Fibroblast of upper back skin (primary cell): ENCODE data around the gene TNC.

Experiments used
- DNase-seq: peaks from one replicate; pipeline ENCODE4 v3.0.0-alpha.2; 2013

Gene TNC

DNA sequence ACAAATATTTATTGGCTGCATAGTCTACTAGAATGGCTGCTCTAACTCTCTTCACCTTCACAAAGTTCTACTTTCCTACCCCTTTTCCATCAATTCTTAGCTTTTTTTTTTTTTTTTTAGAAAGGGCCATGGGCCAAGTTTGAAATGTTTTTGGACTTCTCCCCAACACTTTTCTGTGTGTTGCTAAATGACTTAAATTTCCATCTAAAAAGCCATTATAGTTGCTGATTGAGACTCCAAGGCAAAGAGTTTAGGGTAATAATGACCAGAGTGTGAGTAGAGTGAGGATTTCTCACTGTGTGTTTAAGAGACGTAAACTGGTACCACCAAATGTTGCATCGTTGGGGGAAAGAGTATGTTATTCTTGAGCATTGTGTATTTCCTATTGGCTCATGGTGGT is 24.4 kb downstream of the TNC start:
- DNase-seq: no peak

DNA sequence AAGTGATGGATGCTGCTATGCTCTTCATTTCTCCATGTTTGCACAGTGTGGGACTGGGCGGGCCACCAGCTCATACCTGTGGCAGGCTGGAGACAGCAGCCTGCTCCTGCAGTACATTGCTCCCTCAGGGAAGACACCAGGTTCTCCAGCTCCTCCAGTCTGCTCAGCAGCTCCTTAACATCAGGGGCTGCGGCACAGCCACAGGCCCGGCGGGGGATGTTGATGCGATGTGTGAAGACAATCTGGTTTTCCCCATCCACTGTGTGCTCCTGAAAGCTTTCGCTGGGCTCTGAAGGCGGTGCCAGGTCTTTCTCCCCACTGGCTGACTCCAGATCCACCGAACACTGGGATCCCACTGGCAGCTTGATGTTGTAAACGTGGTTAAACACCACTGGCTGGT is 27.5 kb downstream of the TNC start:
- no peak for DNase-seq

DNA sequence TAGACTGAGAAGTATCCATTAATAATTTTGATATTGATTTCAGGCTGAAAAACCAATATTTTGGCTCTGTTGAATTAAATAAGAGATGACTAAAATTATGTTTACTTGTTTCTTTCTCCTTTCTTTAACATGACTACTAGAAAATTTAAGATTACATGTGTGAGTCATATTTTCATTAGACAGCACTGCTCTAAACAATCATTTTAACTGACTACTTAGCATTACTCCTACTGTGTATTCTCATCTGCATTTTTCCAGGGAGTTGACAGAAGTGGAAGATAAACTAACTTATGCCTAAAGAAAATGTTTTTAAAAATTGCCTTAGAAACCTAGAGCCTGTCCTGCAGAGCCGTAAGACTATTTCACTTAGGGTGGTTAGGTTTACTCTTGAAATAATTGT is 29.1 kb downstream of the TNC start:
- DNase-seq: no peak

DNA sequence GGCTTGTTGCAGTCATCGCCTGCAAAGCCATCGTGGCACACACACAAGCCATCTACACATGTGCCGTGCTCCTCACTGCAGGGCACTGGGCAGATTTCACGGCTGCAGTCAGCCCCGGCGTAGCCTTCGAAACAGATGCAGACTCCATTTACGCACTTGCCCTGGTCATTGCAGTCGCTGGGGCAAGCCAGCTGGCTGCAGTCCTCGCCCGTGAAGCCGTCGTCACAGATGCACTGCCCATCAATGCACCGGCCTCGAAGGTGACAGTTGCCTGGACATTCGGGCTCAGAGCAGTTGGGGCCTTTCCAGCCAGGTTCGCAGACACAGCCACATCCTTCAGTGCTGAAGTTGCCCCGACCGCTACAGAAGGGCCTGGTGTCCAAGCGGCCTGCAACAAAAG is 31.1 kb downstream of the TNC start:
- DNase-seq: no peak

GRCh38 chr9:115086461-115086860 is 31.5 kb downstream of the TNC start:
- no peak for DNase-seq

DNA sequence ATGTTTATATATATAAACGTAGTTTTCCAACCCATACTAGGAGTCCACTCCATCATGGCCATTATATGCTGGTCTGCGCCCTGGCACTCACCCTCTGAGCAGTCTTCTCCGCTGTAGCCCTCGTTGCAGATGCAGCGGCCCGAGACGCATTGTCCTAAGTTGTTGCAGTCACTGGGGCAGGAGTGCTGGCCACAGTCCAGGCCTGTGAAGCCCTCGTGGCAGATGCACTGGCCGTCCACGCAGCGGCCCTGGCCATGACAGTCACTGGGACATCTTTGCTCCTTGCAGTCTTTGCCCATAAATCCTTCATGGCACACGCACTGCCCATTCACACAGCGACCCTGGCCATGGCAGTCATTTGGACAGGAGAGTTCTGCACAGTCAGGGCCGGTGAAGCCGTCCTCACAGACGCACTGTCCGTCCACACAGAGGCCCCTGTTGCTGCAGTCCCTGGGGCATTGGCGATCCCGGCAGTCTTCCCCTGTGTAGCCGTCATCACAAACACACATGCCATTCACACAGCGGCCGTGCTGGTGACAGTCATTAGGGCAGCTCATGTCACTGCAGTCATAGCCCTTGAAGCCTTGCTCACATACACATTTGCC is 32.1 kb downstream of the TNC start:
- DNase-seq: no peak

DNA sequence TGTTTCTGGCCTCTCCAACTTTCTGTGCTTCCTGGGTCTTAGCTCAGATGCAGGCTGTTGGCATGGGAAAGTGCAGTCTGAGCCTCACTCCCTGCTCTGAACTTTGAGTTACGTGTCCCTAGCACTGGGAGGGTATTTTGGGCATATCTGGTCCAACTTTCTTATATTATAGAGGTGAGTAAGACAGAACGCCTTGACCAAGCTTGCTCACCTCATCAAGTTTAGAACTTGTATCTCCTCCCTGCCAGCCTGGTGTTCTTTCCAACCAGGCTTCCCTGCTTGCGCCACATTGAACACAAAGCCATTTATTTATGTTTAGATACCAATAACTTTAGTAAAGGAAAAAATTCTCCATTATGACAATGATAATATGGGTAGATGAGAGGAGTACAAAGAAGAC is 33.2 kb downstream of the TNC start:
- no peak for DNase-seq

- DNase-seq: no peak
Measured at GRCh38 chr9:115084157-115084556, 33.8 kb downstream of the TNC start.

DNA sequence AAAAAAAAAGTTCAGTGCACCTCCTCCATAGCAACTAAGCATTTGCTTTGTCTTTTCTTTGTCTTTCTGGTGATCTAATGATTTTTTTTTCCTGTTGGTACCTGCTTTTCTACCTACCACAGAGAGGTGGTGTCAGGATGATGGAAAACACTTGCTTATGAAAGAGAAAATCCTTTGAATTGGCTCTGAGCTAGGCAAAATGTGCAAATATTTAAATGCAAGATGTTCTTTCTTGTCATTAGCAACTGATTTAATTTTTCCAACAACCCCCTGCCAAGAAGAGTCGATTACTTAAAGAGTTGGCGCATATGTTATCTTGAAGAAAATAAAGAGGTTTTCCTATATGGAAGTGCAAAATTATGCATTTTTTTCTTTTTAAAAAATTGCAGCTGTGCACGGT is 37.7 kb downstream of the TNC start:
- DNase-seq: no peak

- no peak for DNase-seq
Measured at GRCh38 chr9:115079156-115079555, 38.8 kb downstream of the TNC start.

DNA sequence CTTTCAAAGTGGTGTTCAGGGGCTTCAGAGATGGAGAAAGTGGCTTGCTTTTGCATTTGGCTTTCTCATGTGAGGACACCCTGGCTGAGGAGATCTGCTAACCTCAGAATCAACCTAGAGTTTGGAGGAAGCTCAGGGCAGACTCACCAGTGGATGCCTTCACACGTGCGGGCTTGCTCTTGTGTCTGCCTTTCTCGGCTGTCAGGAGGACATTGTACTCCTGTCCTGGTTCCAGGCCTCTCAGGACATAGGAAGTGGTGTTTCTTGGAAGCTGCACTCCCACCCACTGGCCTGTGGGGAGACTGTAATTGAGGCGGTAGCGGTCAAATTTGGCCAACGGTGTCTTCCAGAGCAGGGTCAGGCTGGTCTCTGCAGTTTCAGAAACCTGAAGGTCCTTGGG is 44.5 kb downstream of the TNC start:
- no peak for DNase-seq

DNA sequence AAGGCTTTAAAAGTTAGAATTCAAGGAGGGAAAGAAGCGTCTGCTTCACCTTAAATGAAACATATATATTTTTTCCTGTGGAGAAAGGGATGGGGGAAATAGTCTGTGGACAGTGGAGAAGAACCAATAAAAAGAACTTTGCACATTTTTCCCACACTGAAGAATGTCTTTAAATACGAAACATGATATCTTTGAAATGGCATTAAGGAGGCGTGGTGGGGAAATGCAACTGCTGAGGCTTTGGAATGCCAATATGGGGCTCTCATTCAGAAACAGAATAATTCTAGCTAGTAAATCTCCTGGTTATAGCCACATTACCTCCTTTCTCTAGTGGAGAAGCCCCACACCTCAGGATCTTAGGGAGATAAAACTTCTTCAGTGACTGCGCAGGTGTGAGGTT is 46.8 kb downstream of the TNC start:
- DNase-seq: no peak

GRCh38 chr9:115069771-115070170 is 48.2 kb downstream of the TNC start:
- no peak for DNase-seq

DNA sequence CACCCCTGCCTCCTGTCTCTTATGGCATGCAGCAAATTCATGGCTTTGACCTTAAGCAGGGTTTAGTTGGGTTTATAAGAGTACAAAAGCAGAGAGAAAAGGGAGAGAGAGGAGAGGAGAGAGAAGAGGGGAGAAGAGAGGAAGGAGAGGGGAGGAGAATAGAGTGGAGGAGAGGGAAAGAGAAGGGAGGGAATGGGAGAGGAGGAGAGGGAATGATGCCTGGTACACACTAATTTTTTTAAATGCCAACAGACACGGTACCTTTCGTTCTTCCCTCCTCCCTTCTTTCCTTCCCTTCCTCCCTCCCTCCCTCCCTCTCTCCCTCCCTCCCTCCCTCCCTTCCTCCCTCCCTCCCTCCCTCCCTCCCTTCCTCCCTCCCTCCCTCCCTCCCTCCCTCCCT is 48.7 kb downstream of the TNC start:
- DNase-seq: no peak

DNA sequence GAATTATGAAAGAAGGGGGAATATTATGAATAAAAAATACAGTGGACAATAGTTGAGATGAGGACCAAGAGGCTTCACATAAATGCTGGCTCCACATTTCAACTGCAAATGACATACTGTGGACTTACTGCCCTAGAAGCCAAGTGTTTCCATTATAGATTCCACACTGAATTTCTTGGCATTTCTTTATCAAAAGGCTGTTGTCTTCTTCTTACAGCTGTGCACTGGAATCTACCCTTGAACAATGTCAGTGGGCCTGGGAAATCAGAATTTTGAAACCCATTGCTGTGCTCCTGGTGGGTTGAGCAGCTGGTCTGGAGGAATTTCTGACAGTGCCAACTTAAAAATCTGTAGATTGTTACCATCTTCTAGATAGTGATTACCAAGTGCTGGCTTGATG is 49.9 kb downstream of the TNC start:
- no peak for DNase-seq

GRCh38 chr9:115063058-115063845 is 54.7 kb downstream of the TNC start:
- peak; percentile 51 for DNase-seq

GRCh38 chr9:115058684-115059315 is 59.2 kb downstream of the TNC start:
- DNase-seq: peak; percentile 77

- no peak for DNase-seq
Measured at GRCh38 chr9:115058175-115058574, 59.8 kb downstream of the TNC start.

GRCh38 chr9:115057559-115057958 is 60.4 kb downstream of the TNC start:
- peak; percentile 79 for DNase-seq

- DNase-seq: no peak
Measured at GRCh38 chr9:115050002-115050490, 67.9 kb downstream of the TNC start.

GRCh38 chr9:115046824-115047223 is 71.1 kb downstream of the TNC start:
- DNase-seq: no peak

- no peak for DNase-seq
Measured at GRCh38 chr9:115046199-115046598, 71.8 kb downstream of the TNC start.

GRCh38 chr9:115043632-115044031 is 74.3 kb downstream of the TNC start:
- no peak for DNase-seq
